Left lung (tissue), 10 donors: ENCODE measurements around the gene VPS26A. TPM values are rescaled to one million over a fixed set of nuclear protein-coding genes. Genes with fewer than 3 reads are reported as not detected.
A peak's percentile ranks its signal among the peaks of the same experiment; 100 is the strongest.

ENCODE experiments used
- ATAC-seq: fragments of 200-7000 bp; cut with Tn5 transposase; one replicate; pipeline ENCODE4 v1.9.1; 2020; ENCODE audit warnings: moderate library complexity
- DNase-seq, 4 donors: peaks; one replicate each; pipeline ENCODE4 v3.0.0-alpha.2; 2013 to 2020
- H3K27ac ChIP-seq, 2 donors: fragments of 200-600 bp; sonication (generic) in 1 of 2; one replicate each; pipeline versions ENCODE4 v1.5.0 to v1.8.0; 2020 to 2021
- H3K27me3 ChIP-seq, 2 donors: fragments of 200-600 bp; sonication (generic) in 1 of 2; one replicate each; pipeline versions ENCODE4 v1.5.0 to v1.8.0; 2020 to 2021
- H3K36me3 ChIP-seq, 2 donors: fragments of 200-600 bp; sonication (generic) in 1 of 2; one replicate each; pipeline versions ENCODE4 v1.5.0 to v1.8.0; 2020 to 2021
- H3K4me1 ChIP-seq, 2 donors: fragments of 200-600 bp; one replicate each; pipeline ENCODE4 v1.8.0; 2021
- H3K4me3 ChIP-seq, 2 donors: fragments of 200-600 bp; sonication (generic) in 1 of 2; one replicate each; pipeline versions ENCODE4 v1.5.0 to v1.8.0; 2020 to 2021; ENCODE audit warnings: mild to moderate bottlenecking in 1 of 2
- H3K9me3 ChIP-seq, 2 donors: fragments of 200-600 bp; sonication (generic) in 1 of 2; one replicate each; pipeline versions ENCODE4 v1.5.0 to v1.8.0; 2020 to 2021
- CTCF ChIP-seq, 2 donors: fragments of 200-600 bp; sonication (generic) in 1 of 2; IDR thresholded peaks; one replicate each; pipeline versions ENCODE4 v1.5.0 to v1.8.0; 2021; ENCODE audit warnings: antibody characterized with exemption in 2 of 2
- intact Hi-C, 2 donors: fragments of 100-400 bp; cut with DNase I; formaldehyde crosslinking; loops; one replicate each; pipeline versions ENCODE4 v1.11.2 to v1.14.2; 2022
- polyA plus RNA-seq, 6 donors: library from polyadenylated mRNA; unstranded; fragments of 120-200 nt; gene quantifications; one replicate each; pipeline ENCODE4 v1.2.1, GENCODE V29; 2013; ENCODE audit not compliant: insufficient read length in 6 of 6
- total RNA-seq, 2 donors: library from RNA; stranded (reverse); fragmentation: NEBNext Ultra II Directional; extraction: Animal tissue kit (Norgen Biotek cat#: 25700); gene quantifications; one replicate each; pipeline ENCODE4 v1.2.1, GENCODE V29; 2021
- donor health status: DM: no; HTN: yes; CAD: no.
- donor health status: DM: no; HTN: no; CAD: no.

VPS26A gene
- total and polyA plus RNA-seq, 8 donors = 50.6 to 75.5 (median 68.7) TPM

GRCh38 chr10:69211524-69211923, 87.5 kb downstream of the VPS26A start:
- no peak overlapping the region for H3K4me3 ChIP-seq
- no peak for ATAC-seq
- no peak for TF ChIP-seq CTCF (IDR thresholded peaks at IDR 0.05)
- H3K9me3 ChIP-seq = no peaks in the 10 kb centered on the region
- H3K36me3 ChIP-seq = peaks cover 0 to 29% of the 10 kb centered on the region in 2 donors
- H3K27ac ChIP-seq = no peak overlapping the region
- H3K27me3 ChIP-seq = no peaks in the 10 kb centered on the region
- H3K4me1 ChIP-seq = peaks cover 0 to 22% of the 10 kb centered on the region in 2 donors
- DNase-seq = no peak
- intact Hi-C loops = no loop called here

- H3K4me1 ChIP-seq = peaks cover 0 to 30% of the 10 kb centered on the region in 2 donors
- peaks cover 0 to 7% of the 10 kb centered on the region in 2 donors for H3K36me3 ChIP-seq
- intact Hi-C loops = no loop called here
- H3K9me3 ChIP-seq = no peaks in the 10 kb centered on the region
- H3K4me3 ChIP-seq = no peak overlapping the region
- no peaks in the 10 kb centered on the region for H3K27me3 ChIP-seq
- H3K27ac ChIP-seq = no peak overlapping the region
- TF ChIP-seq CTCF (IDR thresholded peaks at IDR 0.05) = no peak
- no peak for ATAC-seq
- no peak for DNase-seq
These were observed 89.8 kb downstream of the VPS26A start for GRCh38 chr10:69213591-69214311.

- no peak for TF ChIP-seq CTCF (IDR thresholded peaks at IDR 0.05)
- Histone ChIP-seq H3K27ac (peak overlapping the region in 1 of 2 donors; percentile 57), H3K4me1 (peaks cover 0 to 30% of the 10 kb centered on the region in 2 donors), H3K36me3 (no peaks in the 10 kb centered on the region), H3K4me3 (no peak overlapping the region), H3K27me3 (no peaks in the 10 kb centered on the region), H3K9me3 (no peaks in the 10 kb centered on the region)
- ATAC-seq (no peak), DNase-seq (no peak)
- intact Hi-C loops = no loop called here
These were observed 90.7 kb downstream of the VPS26A start for GRCh38 chr10:69214666-69215131.

GRCh38 chr10:69215405-69216171, 91.6 kb downstream of the VPS26A start:
- Histone ChIP-seq H3K36me3 (no peaks in the 10 kb centered on the region), H3K27ac (peak overlapping the region in 1 of 2 donors; percentile 57), H3K4me3 (no peak overlapping the region), H3K27me3 (no peaks in the 10 kb centered on the region), H3K4me1 (peaks cover 0 to 30% of the 10 kb centered on the region in 2 donors), H3K9me3 (no peaks in the 10 kb centered on the region)
- intact Hi-C loops = no loop called here
- DNase-seq = no peak
- no peak for ATAC-seq
- TF ChIP-seq CTCF (IDR thresholded peaks at IDR 0.05) = no peak

DNA sequence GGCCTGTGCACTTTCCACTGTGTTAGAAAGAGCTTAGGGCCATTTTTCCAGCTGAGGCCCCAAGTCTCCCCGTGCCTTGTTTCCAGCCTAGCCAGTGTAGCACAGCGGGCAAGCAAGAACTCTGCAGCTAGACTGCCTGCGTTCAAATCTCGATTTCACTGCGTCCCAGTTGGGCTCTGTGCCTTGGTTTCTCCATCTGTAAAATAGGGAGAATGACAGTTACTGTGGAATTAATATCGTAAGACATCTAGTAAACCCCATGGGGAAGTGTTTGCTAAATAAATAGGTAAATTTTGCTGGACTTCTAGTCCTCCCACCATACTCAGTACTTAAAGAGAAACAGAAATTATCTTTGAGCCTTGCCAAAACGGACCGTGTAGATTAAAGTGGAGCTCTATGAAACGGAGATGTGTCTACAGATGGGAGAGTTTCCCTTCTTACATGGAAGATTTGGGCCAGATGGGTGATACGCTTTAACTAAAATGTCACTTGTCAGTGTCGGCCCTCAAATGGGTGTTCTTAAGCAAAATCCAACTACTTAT, 92.7 kb downstream of the VPS26A start:
- Histone ChIP-seq H3K27me3 (no peaks in the 10 kb centered on the region), H3K27ac (peak overlapping the region in 1 of 2 donors; percentile 28), H3K36me3 (no peaks in the 10 kb centered on the region), H3K4me3 (no peak overlapping the region), H3K4me1 (peaks cover 0 to 30% of the 10 kb centered on the region in 2 donors), H3K9me3 (no peaks in the 10 kb centered on the region)
- intact Hi-C loops = no loop called here
- DNase-seq = no peak
- ATAC-seq = no peak
- no peak for TF ChIP-seq CTCF (IDR thresholded peaks at IDR 0.05)
